22Rv1 (cell line): ENCODE measurements around the gene RETREG1.

Experiments
- ZFX ChIP-seq: fragments of 450-650 bp; IDR thresholded peaks from 2 replicates; pipeline ENCODE4 v1.6.1; 2017; ENCODE audit warnings: antibody characterized with exemption, borderline replicate concordance
- TF ChIP-seq, protein P1 (sequence below): fragments of 450-650 bp; IDR thresholded peaks from 2 replicates; pipeline ENCODE4 v1.5.1; 2017; ENCODE audit warnings: mild to moderate bottlenecking

GRCh38 chr5:16593628-16594027 is 23.2 kb downstream of the RETREG1 start:
- TF ChIP-seq, protein P1, sequence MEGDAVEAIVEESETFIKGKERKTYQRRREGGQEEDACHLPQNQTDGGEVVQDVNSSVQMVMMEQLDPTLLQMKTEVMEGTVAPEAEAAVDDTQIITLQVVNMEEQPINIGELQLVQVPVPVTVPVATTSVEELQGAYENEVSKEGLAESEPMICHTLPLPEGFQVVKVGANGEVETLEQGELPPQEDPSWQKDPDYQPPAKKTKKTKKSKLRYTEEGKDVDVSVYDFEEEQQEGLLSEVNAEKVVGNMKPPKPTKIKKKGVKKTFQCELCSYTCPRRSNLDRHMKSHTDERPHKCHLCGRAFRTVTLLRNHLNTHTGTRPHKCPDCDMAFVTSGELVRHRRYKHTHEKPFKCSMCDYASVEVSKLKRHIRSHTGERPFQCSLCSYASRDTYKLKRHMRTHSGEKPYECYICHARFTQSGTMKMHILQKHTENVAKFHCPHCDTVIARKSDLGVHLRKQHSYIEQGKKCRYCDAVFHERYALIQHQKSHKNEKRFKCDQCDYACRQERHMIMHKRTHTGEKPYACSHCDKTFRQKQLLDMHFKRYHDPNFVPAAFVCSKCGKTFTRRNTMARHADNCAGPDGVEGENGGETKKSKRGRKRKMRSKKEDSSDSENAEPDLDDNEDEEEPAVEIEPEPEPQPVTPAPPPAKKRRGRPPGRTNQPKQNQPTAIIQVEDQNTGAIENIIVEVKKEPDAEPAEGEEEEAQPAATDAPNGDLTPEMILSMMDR: no peak
- no peak for TF ChIP-seq ZFX
